ENCODE results near the gene GALNT14.

DNA sequence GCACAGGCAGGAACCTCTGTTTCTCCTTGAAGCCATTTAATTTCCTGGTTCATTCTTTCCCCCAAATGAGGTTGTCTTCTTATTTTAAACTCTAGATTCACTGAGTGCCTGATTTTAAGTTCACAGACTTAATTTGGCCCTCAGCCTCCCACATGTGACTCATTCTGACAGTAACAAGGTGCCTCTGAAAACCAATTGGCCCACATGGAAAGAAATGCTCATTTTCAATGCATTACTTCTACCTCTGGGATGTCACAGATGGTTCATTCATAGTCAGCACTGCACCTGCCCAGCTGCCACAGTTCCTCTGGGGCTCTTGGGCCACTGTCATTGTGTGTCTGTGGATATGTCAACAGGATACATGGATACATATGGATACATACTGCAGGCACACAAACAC lies 190.6 kb downstream of the GALNT14 start:
- no peak for TF ChIP-seq POLR2A (IDR thresholded peaks at IDR 0.05)
- TF ChIP-seq, protein P1, sequence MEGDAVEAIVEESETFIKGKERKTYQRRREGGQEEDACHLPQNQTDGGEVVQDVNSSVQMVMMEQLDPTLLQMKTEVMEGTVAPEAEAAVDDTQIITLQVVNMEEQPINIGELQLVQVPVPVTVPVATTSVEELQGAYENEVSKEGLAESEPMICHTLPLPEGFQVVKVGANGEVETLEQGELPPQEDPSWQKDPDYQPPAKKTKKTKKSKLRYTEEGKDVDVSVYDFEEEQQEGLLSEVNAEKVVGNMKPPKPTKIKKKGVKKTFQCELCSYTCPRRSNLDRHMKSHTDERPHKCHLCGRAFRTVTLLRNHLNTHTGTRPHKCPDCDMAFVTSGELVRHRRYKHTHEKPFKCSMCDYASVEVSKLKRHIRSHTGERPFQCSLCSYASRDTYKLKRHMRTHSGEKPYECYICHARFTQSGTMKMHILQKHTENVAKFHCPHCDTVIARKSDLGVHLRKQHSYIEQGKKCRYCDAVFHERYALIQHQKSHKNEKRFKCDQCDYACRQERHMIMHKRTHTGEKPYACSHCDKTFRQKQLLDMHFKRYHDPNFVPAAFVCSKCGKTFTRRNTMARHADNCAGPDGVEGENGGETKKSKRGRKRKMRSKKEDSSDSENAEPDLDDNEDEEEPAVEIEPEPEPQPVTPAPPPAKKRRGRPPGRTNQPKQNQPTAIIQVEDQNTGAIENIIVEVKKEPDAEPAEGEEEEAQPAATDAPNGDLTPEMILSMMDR (IDR thresholded peaks at IDR 0.05), result no peak
